ENCODE results near the gene RGS6.
A peak's percentile ranks its signal among the peaks of the same experiment; 100 is the strongest.
"Not testable (repeated sequence)": the region's sequence is repeated elsewhere in the genome, so short reads cannot be mapped to it uniquely, and the experiment has no call there.

Gene RGS6

DNA sequence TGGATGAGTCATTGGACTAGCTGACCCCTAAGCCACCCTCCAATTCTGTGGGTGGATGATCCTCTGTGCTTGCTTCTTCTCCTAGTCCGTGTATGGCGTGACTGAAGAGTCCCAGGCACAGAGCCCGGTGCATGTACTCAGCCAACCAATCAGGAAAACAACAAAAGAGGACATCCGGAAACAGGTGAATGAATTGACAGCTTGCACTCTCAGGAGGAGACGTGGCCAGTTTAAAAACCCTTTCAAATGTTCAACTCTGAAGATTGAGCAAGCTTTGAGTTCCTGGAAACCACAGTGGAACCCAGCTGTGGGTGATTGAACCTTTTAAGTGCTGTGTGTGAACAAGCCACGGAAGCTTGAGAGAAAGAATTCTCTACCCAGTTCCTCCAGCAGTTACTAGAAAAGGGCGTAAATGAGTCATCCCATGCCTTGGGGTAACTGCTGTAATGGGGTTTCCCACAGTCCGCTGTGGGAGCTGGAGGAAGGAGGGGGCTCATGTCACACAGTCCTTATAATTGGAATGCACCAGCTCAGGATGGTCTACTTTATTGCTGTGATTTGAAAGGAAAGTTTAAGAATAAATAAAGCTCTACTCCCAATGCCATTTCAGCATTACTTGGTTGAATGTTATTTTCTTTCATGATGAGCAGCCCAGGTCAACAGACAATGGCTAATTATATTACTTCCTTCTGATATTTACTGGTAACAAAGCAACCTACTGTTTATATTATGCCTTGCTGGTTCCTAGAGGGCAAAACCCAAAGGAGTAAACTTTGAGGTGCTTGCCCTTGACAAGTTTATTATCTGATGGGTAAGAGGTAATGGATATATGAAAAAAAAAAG lies 544.6 kb downstream of the RGS6 start:
- Histone ChIP-seq H4K20me1 (ENCODE audit: insufficient read depth) (no peaks in the 10 kb centered on the region), H3K27me3 (ENCODE audit: insufficient read depth, low read depth) (no peaks in the 10 kb centered on the region), H3K4me2 (peak overlapping the region; percentile 97), H3K27ac (peak overlapping the region; percentile 100), H3K4me1 (ENCODE audit: low read depth, poor library complexity, severe bottlenecking) (peaks cover 85% of the 10 kb centered on the region), H3K36me3 (ENCODE audit: insufficient read depth) (no peaks in the 10 kb centered on the region), H3K9ac (peak overlapping the region; percentile 96), H3K4me3 (IDR thresholded peaks at IDR 0.05; ENCODE audit: insufficient read depth, low read depth, low read length) (no peak overlapping the region), H2AFZ (ENCODE audit: low read depth) (no peak overlapping the region), H3K79me2 (ENCODE audit: insufficient read depth, low read depth) (peaks cover 8% of the 10 kb centered on the region; the same call in 1 of the 2 replicates)
- TF ChIP-seq, protein P1, sequence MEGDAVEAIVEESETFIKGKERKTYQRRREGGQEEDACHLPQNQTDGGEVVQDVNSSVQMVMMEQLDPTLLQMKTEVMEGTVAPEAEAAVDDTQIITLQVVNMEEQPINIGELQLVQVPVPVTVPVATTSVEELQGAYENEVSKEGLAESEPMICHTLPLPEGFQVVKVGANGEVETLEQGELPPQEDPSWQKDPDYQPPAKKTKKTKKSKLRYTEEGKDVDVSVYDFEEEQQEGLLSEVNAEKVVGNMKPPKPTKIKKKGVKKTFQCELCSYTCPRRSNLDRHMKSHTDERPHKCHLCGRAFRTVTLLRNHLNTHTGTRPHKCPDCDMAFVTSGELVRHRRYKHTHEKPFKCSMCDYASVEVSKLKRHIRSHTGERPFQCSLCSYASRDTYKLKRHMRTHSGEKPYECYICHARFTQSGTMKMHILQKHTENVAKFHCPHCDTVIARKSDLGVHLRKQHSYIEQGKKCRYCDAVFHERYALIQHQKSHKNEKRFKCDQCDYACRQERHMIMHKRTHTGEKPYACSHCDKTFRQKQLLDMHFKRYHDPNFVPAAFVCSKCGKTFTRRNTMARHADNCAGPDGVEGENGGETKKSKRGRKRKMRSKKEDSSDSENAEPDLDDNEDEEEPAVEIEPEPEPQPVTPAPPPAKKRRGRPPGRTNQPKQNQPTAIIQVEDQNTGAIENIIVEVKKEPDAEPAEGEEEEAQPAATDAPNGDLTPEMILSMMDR (conservative IDR thresholded peaks at IDR 0.05; ENCODE audit: low read depth, low read length): no peak

DNA sequence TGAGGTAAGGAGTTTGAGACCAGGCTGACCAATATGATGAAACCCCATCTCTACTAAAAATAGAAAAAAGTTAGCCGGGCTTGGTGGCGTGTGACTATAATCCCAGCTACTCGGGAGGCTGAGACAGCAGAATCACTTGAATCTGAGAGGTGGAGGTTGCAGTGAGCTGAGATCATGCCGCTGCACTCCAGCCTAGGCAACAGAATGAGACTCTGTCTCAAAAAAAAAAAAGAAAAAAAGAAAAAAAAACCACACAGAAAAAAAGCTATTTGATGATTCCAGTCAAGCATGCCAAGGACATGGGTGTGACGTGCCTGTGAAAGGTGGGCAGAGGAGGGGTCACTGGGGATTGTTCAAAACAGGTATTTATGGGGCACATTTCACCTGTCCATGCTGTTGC lies 545.3 kb downstream of the RGS6 start:
- Histone ChIP-seq H3K4me1 (ENCODE audit: low read depth, poor library complexity, severe bottlenecking) (peaks cover 86% of the 10 kb centered on the region), H3K4me2 (peak overlapping the region; percentile 97), H3K27ac (peak overlapping the region; percentile 100), H3K79me2 (ENCODE audit: insufficient read depth, low read depth) (peaks cover 15% of the 10 kb centered on the region), H3K9ac (peak overlapping the region; percentile 96)
- not testable (repeated sequence) for H3K36me3 ChIP-seq (ENCODE audit: insufficient read depth); H4K20me1 ChIP-seq (ENCODE audit: insufficient read depth); H3K27me3 ChIP-seq (ENCODE audit: insufficient read depth, low read depth); H2AFZ ChIP-seq (ENCODE audit: low read depth); H3K4me3 ChIP-seq (IDR thresholded peaks at IDR 0.05; ENCODE audit: insufficient read depth, low read depth, low read length)

DNA sequence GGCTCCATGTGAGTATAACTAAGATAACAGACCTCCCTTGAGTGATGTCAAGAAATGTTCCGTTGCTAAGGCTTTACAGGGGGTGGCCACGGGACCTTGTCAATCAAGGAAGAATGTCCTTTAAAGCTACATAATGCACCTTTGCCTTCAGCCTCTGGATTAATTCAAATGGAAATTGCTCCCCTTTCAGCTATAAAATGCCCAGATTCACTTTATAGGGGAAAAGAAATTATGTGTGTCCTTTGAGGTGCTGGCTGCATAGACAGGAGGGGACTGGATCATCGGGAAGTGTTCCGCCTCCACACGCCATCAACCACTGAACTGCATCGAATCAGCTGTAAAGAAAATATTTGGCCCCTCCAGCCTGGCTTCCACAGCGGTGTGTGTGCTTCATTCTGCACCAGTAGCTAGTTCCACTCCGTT lies 546.3 kb downstream of the RGS6 start:
- Histone ChIP-seq H2AFZ (ENCODE audit: low read depth) (no peak overlapping the region), H3K79me2 (ENCODE audit: insufficient read depth, low read depth) (peaks cover 23% of the 10 kb centered on the region), H3K4me1 (ENCODE audit: low read depth, poor library complexity, severe bottlenecking) (peaks cover 91% of the 10 kb centered on the region), H3K4me3 (IDR thresholded peaks at IDR 0.05; ENCODE audit: insufficient read depth, low read depth, low read length) (no peak overlapping the region), H3K4me2 (peak overlapping the region; percentile 97), H3K9ac (peak overlapping the region; percentile 96), H3K27ac (peak overlapping the region; percentile 100), H3K36me3 (ENCODE audit: insufficient read depth) (no peaks in the 10 kb centered on the region), H4K20me1 (ENCODE audit: insufficient read depth) (no peaks in the 10 kb centered on the region), H3K27me3 (ENCODE audit: insufficient read depth, low read depth) (no peaks in the 10 kb centered on the region)
- TF ChIP-seq, protein P1 (conservative IDR thresholded peaks at IDR 0.05; ENCODE audit: low read depth, low read length): no peak

DNA sequence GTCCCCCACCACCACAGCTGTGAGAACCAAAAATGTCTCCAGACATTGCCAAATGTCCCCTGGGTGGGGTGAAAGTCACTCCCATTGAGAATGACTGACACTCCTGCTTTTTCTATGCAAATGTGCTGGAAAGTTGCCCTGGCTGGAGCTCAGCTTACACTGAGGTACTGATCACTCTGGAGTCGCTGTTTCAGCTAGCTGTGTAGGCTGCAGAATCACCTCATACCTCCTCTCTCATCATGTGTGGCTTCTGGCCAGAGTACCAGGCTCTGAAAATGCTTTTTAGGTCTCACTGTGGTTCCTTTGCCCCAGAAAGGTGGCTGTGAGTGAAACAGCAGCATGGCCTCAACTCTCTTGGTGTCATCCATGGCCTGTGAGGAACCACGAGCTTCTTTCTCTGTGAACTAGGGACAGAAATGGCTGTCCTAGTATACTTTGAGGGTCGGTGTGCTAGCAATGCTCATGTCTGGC lies 547.3 kb downstream of the RGS6 start:
- TF ChIP-seq, protein P1 (conservative IDR thresholded peaks at IDR 0.05; ENCODE audit: low read depth, low read length): no peak
- Histone ChIP-seq H3K79me2 (ENCODE audit: insufficient read depth, low read depth) (peaks cover 23% of the 10 kb centered on the region), H3K4me3 (IDR thresholded peaks at IDR 0.05; ENCODE audit: insufficient read depth, low read depth, low read length) (no peak overlapping the region), H2AFZ (ENCODE audit: low read depth) (no peak overlapping the region), H3K4me1 (ENCODE audit: low read depth, poor library complexity, severe bottlenecking) (peaks cover 82% of the 10 kb centered on the region), H3K4me2 (peak overlapping the region; percentile 97), H3K36me3 (ENCODE audit: insufficient read depth) (no peaks in the 10 kb centered on the region), H4K20me1 (ENCODE audit: insufficient read depth) (no peaks in the 10 kb centered on the region), H3K27ac (peak overlapping the region; percentile 100), H3K9ac (peak overlapping the region; percentile 96), H3K27me3 (ENCODE audit: insufficient read depth, low read depth) (no peaks in the 10 kb centered on the region)
